Endodermal cell (in vitro differentiated cells): ENCODE measurements around the gene ZNF532. TPM values are rescaled to one million over a fixed set of nuclear protein-coding genes. Genes with fewer than 3 reads are reported as not detected.

Experiments
- DNase-seq: peaks from one replicate; pipeline ENCODE4 v3.0.0-alpha.2; 2017
- H3K27ac ChIP-seq: 2 replicates; pipeline ENCODE4 v1.5.1; 2013; ENCODE audit warnings: mild to moderate bottlenecking, low read depth, low read length, moderate library complexity
- H3K27me3 ChIP-seq: 2 replicates; pipeline ENCODE4 v1.6.1; 2013; ENCODE audit warnings: mild to moderate bottlenecking, low read length, moderate library complexity; ENCODE audit not compliant: insufficient read depth, control insufficient read depth, poor library complexity, severe bottlenecking
- H3K36me3 ChIP-seq: 2 replicates; pipeline ENCODE4 v1.7.0; 2013; ENCODE audit warnings: mild to moderate bottlenecking, low read length, moderate library complexity; ENCODE audit not compliant: control insufficient read depth, insufficient read depth
- H3K4me1 ChIP-seq: one replicate; pipeline ENCODE4 v1.7.0; 2013; ENCODE audit warnings: low read length; ENCODE audit not compliant: control insufficient read depth, insufficient read depth
- H3K4me3 ChIP-seq: 2 replicates; pipeline ENCODE4 v1.5.1; 2013; ENCODE audit warnings: mild to moderate bottlenecking, low read length, moderate library complexity
- H3K9ac ChIP-seq: 2 replicates; pipeline ENCODE4 v1.6.1; 2013; ENCODE audit warnings: mild to moderate bottlenecking, low read length, moderate library complexity; ENCODE audit not compliant: poor library complexity, severe bottlenecking; ENCODE audit errors: extremely low read depth
- H3K9me3 ChIP-seq: 2 replicates; pipeline ENCODE4 v1.6.1; 2013; ENCODE audit warnings: mild to moderate bottlenecking, low read length, moderate library complexity; ENCODE audit not compliant: control insufficient read depth
- H3K27ac Mint-ChIP-seq: 2 replicates; pipeline ENCODE4 v1.8.0; 2020; ENCODE audit warnings: mixed read lengths
- H3K27me3 Mint-ChIP-seq: 2 replicates; pipeline ENCODE4 v1.8.0; 2021; ENCODE audit warnings: mild to moderate bottlenecking, mixed read lengths; ENCODE audit not compliant: insufficient read depth
- H3K36me3 Mint-ChIP-seq: 2 replicates; pipeline ENCODE4 v1.8.0; 2020; ENCODE audit warnings: low read depth, mixed read lengths
- H3K4me1 Mint-ChIP-seq: 2 replicates; pipeline ENCODE4 v1.8.0; 2020; ENCODE audit warnings: mixed read lengths
- H3K4me3 Mint-ChIP-seq: 2 replicates; pipeline ENCODE4 v1.8.0; 2020; ENCODE audit warnings: mild to moderate bottlenecking, moderate library complexity, mixed read lengths
- H3K9me3 Mint-ChIP-seq: 2 replicates; pipeline ENCODE4 v1.8.0; 2020; ENCODE audit warnings: mild to moderate bottlenecking, mixed read lengths
- WGBS, 2 experiments: methylation state at CpG; one replicate each; pipeline versions ENCODE4 v1.1.5 to v1.1.7; 2013; ENCODE audit warnings: missing lambda C conversion rate in 2 of 2, mixed read lengths in 1 of 2; ENCODE audit not compliant: insufficient coverage in 1 of 2, insufficient read length in 1 of 2; 5-methylcytosine and 5-hydroxymethylcytosine counted together
- total RNA-seq, 2 donors: library from RNA; stranded (reverse); fragmentation: NEBNext Ultra II Directional in 1 of 2; extraction: Animal tissue kit (Norgen Biotek cat#: 25700) in 1 of 2; gene quantifications; 2 replicates in 1 of 2; 3 replicates in 1 of 2; pipeline ENCODE4 v1.2.1, GENCODE V29; 2021
- TF ChIP-seq, protein P1 (sequence below): fragments of 200-600 bp; sonication (generic); conservative IDR thresholded peaks from 2 replicates; pipeline ENCODE4 v1.5.0; 2021; ENCODE audit warnings: antibody characterized with exemption, mild to moderate bottlenecking

The ZNF532 gene
- total RNA-seq, 2 donors from 2014 or later = 138 to 207 TPM

DNA sequence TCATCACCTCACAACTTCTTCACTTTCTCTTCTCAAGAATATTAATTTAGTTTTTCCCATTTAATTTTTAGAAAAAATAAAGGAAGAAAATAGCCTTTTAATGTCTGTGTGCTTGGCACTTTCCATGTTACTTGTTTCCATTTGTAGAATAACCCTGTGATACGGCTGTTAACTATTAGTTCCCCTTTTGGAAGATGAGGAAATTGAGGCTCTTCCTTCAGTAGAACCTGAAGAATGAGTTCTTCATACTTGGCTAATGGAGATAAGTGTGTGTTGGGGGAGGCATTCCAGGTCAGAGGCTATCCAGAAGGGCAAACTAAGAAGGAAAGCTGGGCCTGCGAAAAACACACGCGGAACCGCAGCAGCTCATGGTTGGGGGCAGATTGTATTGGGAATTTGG, 38.3 kb downstream of the ZNF532 start:
- Histone ChIP-seq H3K27ac (no peak overlapping the region), H3K9ac (no peak overlapping the region), H3K36me3 (peaks cover 86% of the 10 kb centered on the region), H3K27me3 (no peaks in the 10 kb centered on the region), H3K9me3 (no peaks in the 10 kb centered on the region), H3K4me1 (no peaks in the 10 kb centered on the region), H3K4me3 (no peak overlapping the region)
- TF ChIP-seq, protein P1, sequence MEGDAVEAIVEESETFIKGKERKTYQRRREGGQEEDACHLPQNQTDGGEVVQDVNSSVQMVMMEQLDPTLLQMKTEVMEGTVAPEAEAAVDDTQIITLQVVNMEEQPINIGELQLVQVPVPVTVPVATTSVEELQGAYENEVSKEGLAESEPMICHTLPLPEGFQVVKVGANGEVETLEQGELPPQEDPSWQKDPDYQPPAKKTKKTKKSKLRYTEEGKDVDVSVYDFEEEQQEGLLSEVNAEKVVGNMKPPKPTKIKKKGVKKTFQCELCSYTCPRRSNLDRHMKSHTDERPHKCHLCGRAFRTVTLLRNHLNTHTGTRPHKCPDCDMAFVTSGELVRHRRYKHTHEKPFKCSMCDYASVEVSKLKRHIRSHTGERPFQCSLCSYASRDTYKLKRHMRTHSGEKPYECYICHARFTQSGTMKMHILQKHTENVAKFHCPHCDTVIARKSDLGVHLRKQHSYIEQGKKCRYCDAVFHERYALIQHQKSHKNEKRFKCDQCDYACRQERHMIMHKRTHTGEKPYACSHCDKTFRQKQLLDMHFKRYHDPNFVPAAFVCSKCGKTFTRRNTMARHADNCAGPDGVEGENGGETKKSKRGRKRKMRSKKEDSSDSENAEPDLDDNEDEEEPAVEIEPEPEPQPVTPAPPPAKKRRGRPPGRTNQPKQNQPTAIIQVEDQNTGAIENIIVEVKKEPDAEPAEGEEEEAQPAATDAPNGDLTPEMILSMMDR = no peak
- DNase-seq = peak; percentile 17
- H3K36me3 Mint-ChIP-seq = peaks cover 82% of the 10 kb centered on the region
- H3K27ac Mint-ChIP-seq = peak overlapping the region; percentile 68
- no peaks in the 10 kb centered on the region for H3K9me3 Mint-ChIP-seq
- whole genome bisulfite sequencing, 2 experiments = 95 to 98% methylated on average over 5 of the region's 5 CpGs
- peaks cover 13% of the 10 kb centered on the region for H3K4me1 Mint-ChIP-seq
- H3K4me3 Mint-ChIP-seq = no peak overlapping the region
- H3K27me3 Mint-ChIP-seq = no peaks in the 10 kb centered on the region

- Histone ChIP-seq H3K9me3 (no peaks in the 10 kb centered on the region), H3K9ac (no peak overlapping the region), H3K36me3 (peaks cover 86% of the 10 kb centered on the region), H3K4me3 (no peak overlapping the region), H3K27me3 (no peaks in the 10 kb centered on the region), H3K4me1 (no peaks in the 10 kb centered on the region), H3K27ac (no peak overlapping the region)
- TF ChIP-seq, protein P1 = no peak
- Mint-ChIP-seq H3K4me1 (peaks cover 19% of the 10 kb centered on the region), H3K4me3 (no peak overlapping the region), H3K27me3 (no peaks in the 10 kb centered on the region), H3K27ac (no peak overlapping the region), H3K9me3 (no peaks in the 10 kb centered on the region), H3K36me3 (peaks cover 81% of the 10 kb centered on the region)
- 97 to 98% methylated on average over 6 to 7 of the region's 7 CpGs for WGBS, 2 experiments
- DNase-seq = peak; percentile 21
Observed at GRCh38 chr18:58903533-58903932, 38.9 kb downstream of the ZNF532 start.

- Histone ChIP-seq H3K9me3 (no peaks in the 10 kb centered on the region), H3K4me1 (peaks cover 2% of the 10 kb centered on the region), H3K27ac (no peak overlapping the region), H3K27me3 (no peaks in the 10 kb centered on the region), H3K4me3 (no peak overlapping the region), H3K36me3 (peaks cover 84% of the 10 kb centered on the region), H3K9ac (no peak overlapping the region)
- no peaks in the 10 kb centered on the region for H3K9me3 Mint-ChIP-seq
- H3K27ac Mint-ChIP-seq = no peak overlapping the region
- H3K4me3 Mint-ChIP-seq = no peak overlapping the region
- no peak for DNase-seq
- H3K27me3 Mint-ChIP-seq = no peaks in the 10 kb centered on the region
- WGBS, 2 experiments = 92 to 93% methylated on average over 7 to 10 of the region's 10 CpGs
- peaks cover 27% of the 10 kb centered on the region for H3K4me1 Mint-ChIP-seq
- peaks cover 75% of the 10 kb centered on the region for H3K36me3 Mint-ChIP-seq
- TF ChIP-seq, protein P1 = no peak
Observed at GRCh38 chr18:58905777-58906428, 41.2 kb downstream of the ZNF532 start.
